WTC11 (cell line): ENCODE measurements around the gene KRT12. TPM values are rescaled to one million over a fixed set of nuclear protein-coding genes. Genes with fewer than 3 reads are reported as not detected.

Experiments used
- ATAC-seq: fragments of 200-7000 bp; cut with Tn5 transposase; 2 replicates; pipeline ENCODE4 v1.10.0; 2021; ENCODE audit warnings: mild to moderate bottlenecking, moderate library complexity
- CTCF ChIA-PET: fragments of 300-600 bp; sonication (Branson Sonifier 250); formaldehyde crosslinking; loops from one replicate; lab custom pipeline; 2021; ENCODE audit warnings: antibody characterized with exemption; lab: Charles Lee
- POLR2A ChIA-PET: fragments of 350-600 bp; sonication (Branson Sonifier 250); formaldehyde crosslinking; loops from one replicate; lab custom pipeline; 2021; ENCODE audit warnings: antibody characterized with exemption; lab: Charles Lee
- DNase-seq: peaks from one replicate; pipeline ENCODE4 v3.0.0; 2021; ENCODE audit warnings: low spot score
- H3K27ac Mint-ChIP-seq: 2 replicates; pipeline ENCODE4 v1.8.0; 2021; ENCODE audit warnings: mixed read lengths
- H3K27me3 Mint-ChIP-seq: 2 replicates; pipeline ENCODE4 v1.8.0; 2021; ENCODE audit warnings: low read depth, mild to moderate bottlenecking, moderate library complexity, mixed read lengths
- H3K36me3 Mint-ChIP-seq: 2 replicates; pipeline ENCODE4 v1.8.0; 2021; ENCODE audit warnings: mixed read lengths
- H3K4me1 Mint-ChIP-seq: 2 replicates; pipeline ENCODE4 v1.8.0; 2022; ENCODE audit warnings: mixed read lengths
- H3K4me3 Mint-ChIP-seq: 2 replicates; pipeline ENCODE4 v1.8.0; 2021; ENCODE audit warnings: mild to moderate bottlenecking, moderate library complexity, mixed read lengths
- H3K9me3 Mint-ChIP-seq: 2 replicates; pipeline ENCODE4 v1.8.0; 2021; ENCODE audit warnings: mixed read lengths
- CREB1 ChIP-seq: sonication (generic); formaldehyde crosslinking; IDR thresholded peaks from 2 replicates; pipeline ENCODE4 v1.8.0; 2023; ENCODE audit warnings: mild to moderate bottlenecking, missing genetic modification reagents
- FOXJ3 ChIP-seq: sonication (generic); formaldehyde crosslinking; IDR thresholded peaks from 2 replicates; pipeline ENCODE4 v1.9.0; 2021; ENCODE audit warnings: missing genetic modification reagents, mild to moderate bottlenecking, borderline replicate concordance
- FOXP1 ChIP-seq: sonication (generic); formaldehyde crosslinking; IDR thresholded peaks from 2 replicates; pipeline ENCODE4 v1.8.0; 2022; ENCODE audit warnings: missing genetic modification reagents, mild to moderate bottlenecking, moderate library complexity, borderline replicate concordance
- GRHL2 ChIP-seq: fragments of 250-450 bp; sonication (Bioruptor Pico); IDR thresholded peaks from 2 replicates; pipeline ENCODE4 v1.8.0; 2022; ENCODE audit warnings: mild to moderate bottlenecking, moderate library complexity; ENCODE audit not compliant: insufficient replicate concordance, severe bottlenecking
- JUN ChIP-seq: sonication (generic); formaldehyde crosslinking; IDR thresholded peaks from 2 replicates; pipeline ENCODE4 v1.8.0; 2023; ENCODE audit warnings: mild to moderate bottlenecking, missing genetic modification reagents
- KAT7 ChIP-seq: sonication (generic); formaldehyde crosslinking; IDR thresholded peaks from 2 replicates; pipeline ENCODE4 v1.8.1; 2023; ENCODE audit warnings: missing genetic modification reagents, mild to moderate bottlenecking, borderline replicate concordance
- MXD4 ChIP-seq: fragments of 250-450 bp; sonication (Bioruptor Pico); IDR thresholded peaks from 2 replicates; pipeline ENCODE4 v1.8.0; 2021; ENCODE audit warnings: mild to moderate bottlenecking, moderate library complexity, borderline replicate concordance
- NR3C1 ChIP-seq: sonication (generic); formaldehyde crosslinking; conservative IDR thresholded peaks from 2 replicates; pipeline ENCODE4 v1.8.1; 2023; ENCODE audit warnings: low read depth, mild to moderate bottlenecking, missing genetic modification reagents
- SMAD4 ChIP-seq: sonication (generic); formaldehyde crosslinking; IDR thresholded peaks from 2 replicates; pipeline ENCODE4 v1.8.0; 2022; ENCODE audit warnings: mild to moderate bottlenecking, missing genetic modification reagents
- TCF7 ChIP-seq: sonication (generic); formaldehyde crosslinking; IDR thresholded peaks from 2 replicates; pipeline ENCODE4 v1.8.0; 2022; ENCODE audit warnings: mild to moderate bottlenecking, low read depth, missing genetic modification reagents, moderate library complexity
- ZNF121 ChIP-seq: sonication (generic); formaldehyde crosslinking; IDR thresholded peaks from 2 replicates; pipeline ENCODE4 v1.8.0; 2023; ENCODE audit warnings: missing genetic modification reagents
- ZNF263 ChIP-seq: sonication (generic); formaldehyde crosslinking; IDR thresholded peaks from 2 replicates; pipeline ENCODE4 v1.8.1; 2022; ENCODE audit warnings: low read depth, mild to moderate bottlenecking, moderate library complexity, missing genetic modification reagents
- ZNF317 ChIP-seq: sonication (generic); formaldehyde crosslinking; IDR thresholded peaks from 2 replicates; pipeline ENCODE4 v1.8.1; 2023; ENCODE audit warnings: low read depth, mild to moderate bottlenecking, moderate library complexity, missing genetic modification reagents, borderline replicate concordance
- total RNA-seq: library from RNA; stranded (reverse); gene quantifications from 3 replicates; pipeline ENCODE4 v1.2.3, GENCODE V29; 2021
- TF ChIP-seq, protein P1 (sequence below): sonication (generic); formaldehyde crosslinking; IDR thresholded peaks from 2 replicates; pipeline ENCODE4 v1.8.1; 2022; ENCODE audit warnings: low read depth, mild to moderate bottlenecking, moderate library complexity, missing genetic modification reagents, borderline replicate concordance
- TF ChIP-seq, protein P2 (sequence below): sonication (generic); formaldehyde crosslinking; IDR thresholded peaks from 2 replicates; pipeline ENCODE4 v1.8.1; 2022; ENCODE audit warnings: mild to moderate bottlenecking, missing genetic modification reagents, moderate library complexity, borderline replicate concordance
- TF ChIP-seq, protein P3 (sequence below): sonication (generic); formaldehyde crosslinking; IDR thresholded peaks from 2 replicates; pipeline ENCODE4 v1.8.0; 2023; ENCODE audit warnings: missing genetic modification reagents
- TF ChIP-seq, protein P4 (sequence below): sonication (generic); formaldehyde crosslinking; IDR thresholded peaks from 2 replicates; pipeline ENCODE4 v1.8.1; 2023; ENCODE audit warnings: mild to moderate bottlenecking, moderate library complexity, missing genetic modification reagents
- TF ChIP-seq, protein P5 (sequence below): sonication (generic); formaldehyde crosslinking; IDR thresholded peaks from 2 replicates; pipeline ENCODE4 v1.8.1; 2022; ENCODE audit warnings: missing genetic modification reagents, borderline replicate concordance
- TF ChIP-seq, protein P6 (sequence below): sonication (generic); formaldehyde crosslinking; conservative IDR thresholded peaks from 2 replicates; pipeline ENCODE4 v1.8.1; 2023; ENCODE audit warnings: mild to moderate bottlenecking, low read depth, missing genetic modification reagents, moderate library complexity
- TF ChIP-seq, protein P7 (sequence below): sonication (generic); formaldehyde crosslinking; IDR thresholded peaks from 2 replicates; pipeline ENCODE4 v1.8.1; 2023; ENCODE audit warnings: mild to moderate bottlenecking, missing genetic modification reagents, moderate library complexity

The KRT12 gene
- total RNA-seq, 1 experiment from 2014 or later, result not detected

DNA sequence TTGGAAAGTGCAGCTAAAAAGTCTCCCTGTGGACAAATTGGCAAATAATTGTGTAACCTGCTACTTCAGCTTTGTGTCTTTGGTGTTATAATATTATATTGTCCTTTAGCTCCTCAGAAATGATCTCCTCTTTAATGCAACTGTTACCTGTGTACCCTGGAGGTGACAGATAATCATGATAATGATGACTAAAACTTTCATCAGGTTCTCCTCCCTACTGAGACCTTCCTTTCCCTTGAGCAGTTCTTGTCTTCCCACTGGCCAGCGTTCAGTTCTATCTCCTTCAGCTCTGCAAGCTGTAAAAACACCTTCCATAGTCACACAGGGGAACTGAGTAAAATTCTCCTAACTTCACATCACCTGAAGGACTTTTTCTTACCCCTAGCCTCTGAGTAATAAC lies 14.7 kb downstream of the KRT12 start (continued):
- TF ChIP-seq, protein P1, sequence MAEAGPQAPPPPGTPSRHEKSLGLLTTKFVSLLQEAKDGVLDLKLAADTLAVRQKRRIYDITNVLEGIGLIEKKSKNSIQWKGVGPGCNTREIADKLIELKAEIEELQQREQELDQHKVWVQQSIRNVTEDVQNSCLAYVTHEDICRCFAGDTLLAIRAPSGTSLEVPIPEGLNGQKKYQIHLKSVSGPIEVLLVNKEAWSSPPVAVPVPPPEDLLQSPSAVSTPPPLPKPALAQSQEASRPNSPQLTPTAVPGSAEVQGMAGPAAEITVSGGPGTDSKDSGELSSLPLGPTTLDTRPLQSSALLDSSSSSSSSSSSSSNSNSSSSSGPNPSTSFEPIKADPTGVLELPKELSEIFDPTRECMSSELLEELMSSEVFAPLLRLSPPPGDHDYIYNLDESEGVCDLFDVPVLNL (CRISPR knock-in tag), result no peak
- TF ChIP-seq ZNF121 (CRISPR knock-in tag) (no peak), GRHL2 (CRISPR knock-in tag) (no peak), TCF7 (CRISPR knock-in tag) (no peak), MXD4 (CRISPR knock-in tag) (no peak), KAT7 (no peak), FOXP1 (CRISPR knock-in tag) (no peak), CREB1 (CRISPR knock-in tag) (no peak)
- TF ChIP-seq, protein P2, sequence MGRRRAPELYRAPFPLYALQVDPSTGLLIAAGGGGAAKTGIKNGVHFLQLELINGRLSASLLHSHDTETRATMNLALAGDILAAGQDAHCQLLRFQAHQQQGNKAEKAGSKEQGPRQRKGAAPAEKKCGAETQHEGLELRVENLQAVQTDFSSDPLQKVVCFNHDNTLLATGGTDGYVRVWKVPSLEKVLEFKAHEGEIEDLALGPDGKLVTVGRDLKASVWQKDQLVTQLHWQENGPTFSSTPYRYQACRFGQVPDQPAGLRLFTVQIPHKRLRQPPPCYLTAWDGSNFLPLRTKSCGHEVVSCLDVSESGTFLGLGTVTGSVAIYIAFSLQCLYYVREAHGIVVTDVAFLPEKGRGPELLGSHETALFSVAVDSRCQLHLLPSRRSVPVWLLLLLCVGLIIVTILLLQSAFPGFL (CRISPR knock-in tag), result no peak
- TF ChIP-seq, protein P3, sequence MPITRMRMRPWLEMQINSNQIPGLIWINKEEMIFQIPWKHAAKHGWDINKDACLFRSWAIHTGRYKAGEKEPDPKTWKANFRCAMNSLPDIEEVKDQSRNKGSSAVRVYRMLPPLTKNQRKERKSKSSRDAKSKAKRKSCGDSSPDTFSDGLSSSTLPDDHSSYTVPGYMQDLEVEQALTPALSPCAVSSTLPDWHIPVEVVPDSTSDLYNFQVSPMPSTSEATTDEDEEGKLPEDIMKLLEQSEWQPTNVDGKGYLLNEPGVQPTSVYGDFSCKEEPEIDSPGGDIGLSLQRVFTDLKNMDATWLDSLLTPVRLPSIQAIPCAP (CRISPR knock-in tag), result no peak
- TF ChIP-seq, all 79 proteins: peak for 0

DNA sequence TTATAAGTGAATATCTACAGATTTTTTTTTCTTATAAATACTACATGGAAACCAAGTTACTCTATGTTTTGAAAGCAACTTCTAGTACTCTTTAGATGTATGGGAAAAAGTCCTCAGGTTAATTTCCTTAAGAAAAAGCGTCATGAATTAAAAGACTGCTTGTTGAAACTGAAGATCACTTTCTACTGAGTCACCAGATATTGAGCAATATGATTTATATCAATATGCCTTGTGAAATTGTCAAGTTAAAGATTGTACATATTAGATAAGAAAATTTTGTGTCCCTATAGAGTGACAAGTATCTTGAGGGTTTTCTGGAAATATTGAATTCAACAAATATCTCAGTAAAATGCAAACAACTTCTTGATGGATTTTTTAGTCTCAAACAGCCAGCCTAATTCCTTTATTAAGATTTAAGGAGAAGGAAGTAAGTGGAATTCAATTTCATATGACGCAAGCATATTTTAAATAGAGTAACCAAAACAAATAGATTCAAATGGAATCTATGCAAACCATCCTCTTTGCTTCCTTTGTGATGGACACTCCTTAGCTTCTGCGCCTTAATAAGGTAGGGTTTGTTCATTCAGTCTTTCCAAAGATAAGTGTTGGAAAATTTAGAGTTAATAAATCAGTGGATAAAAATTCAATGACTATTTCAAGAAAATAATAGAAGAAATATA lies 16.6 kb downstream of the KRT12 start:
- H3K27ac Mint-ChIP-seq, result no peak overlapping the region
- H3K4me3 Mint-ChIP-seq, result no peak overlapping the region
- ATAC-seq (no peak), DNase-seq (no peak)
- H3K27me3 Mint-ChIP-seq, result peaks cover 8% of the 10 kb centered on the region
- ChIA-PET POLR2A (no interaction called here), CTCF (no interaction called here)
- H3K9me3 Mint-ChIP-seq, result 0 out of 2 replicates have a peak, but pooled peaks cover 3% of the 10 kb centered on the region
- no peaks in the 10 kb centered on the region for H3K36me3 Mint-ChIP-seq
- TF ChIP-seq, protein P4, sequence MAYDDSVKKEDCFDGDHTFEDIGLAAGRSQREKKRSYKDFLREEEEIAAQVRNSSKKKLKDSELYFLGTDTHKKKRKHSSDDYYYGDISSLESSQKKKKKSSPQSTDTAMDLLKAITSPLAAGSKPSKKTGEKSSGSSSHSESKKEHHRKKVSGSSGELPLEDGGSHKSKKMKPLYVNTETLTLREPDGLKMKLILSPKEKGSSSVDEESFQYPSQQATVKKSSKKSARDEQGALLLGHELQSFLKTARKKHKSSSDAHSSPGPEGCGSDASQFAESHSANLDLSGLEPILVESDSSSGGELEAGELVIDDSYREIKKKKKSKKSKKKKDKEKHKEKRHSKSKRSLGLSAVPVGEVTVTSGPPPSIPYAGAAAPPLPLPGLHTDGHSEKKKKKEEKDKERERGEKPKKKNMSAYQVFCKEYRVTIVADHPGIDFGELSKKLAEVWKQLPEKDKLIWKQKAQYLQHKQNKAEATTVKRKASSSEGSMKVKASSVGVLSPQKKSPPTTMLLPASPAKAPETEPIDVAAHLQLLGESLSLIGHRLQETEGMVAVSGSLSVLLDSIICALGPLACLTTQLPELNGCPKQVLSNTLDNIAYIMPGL (CRISPR knock-in tag), result no peak
- TF ChIP-seq ZNF263, result no peak
- TF ChIP-seq, protein P3 (CRISPR knock-in tag), result no peak
- TF ChIP-seq, protein P5, sequence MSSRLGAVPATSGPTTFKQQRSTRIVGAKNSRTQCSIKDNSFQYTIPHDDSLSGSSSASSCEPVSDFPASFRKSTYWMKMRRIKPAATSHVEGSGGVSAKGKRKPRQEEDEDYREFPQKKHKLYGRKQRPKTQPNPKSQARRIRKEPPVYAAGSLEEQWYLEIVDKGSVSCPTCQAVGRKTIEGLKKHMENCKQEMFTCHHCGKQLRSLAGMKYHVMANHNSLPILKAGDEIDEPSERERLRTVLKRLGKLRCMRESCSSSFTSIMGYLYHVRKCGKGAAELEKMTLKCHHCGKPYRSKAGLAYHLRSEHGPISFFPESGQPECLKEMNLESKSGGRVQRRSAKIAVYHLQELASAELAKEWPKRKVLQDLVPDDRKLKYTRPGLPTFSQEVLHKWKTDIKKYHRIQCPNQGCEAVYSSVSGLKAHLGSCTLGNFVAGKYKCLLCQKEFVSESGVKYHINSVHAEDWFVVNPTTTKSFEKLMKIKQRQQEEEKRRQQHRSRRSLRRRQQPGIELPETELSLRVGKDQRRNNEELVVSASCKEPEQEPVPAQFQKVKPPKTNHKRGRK (CRISPR knock-in tag), result no peak
- TF ChIP-seq JUN (CRISPR knock-in tag), result no peak
- TF ChIP-seq ZNF317, result no peak
- TF ChIP-seq NR3C1 (CRISPR knock-in tag), result no peak
- TF ChIP-seq, protein P6, sequence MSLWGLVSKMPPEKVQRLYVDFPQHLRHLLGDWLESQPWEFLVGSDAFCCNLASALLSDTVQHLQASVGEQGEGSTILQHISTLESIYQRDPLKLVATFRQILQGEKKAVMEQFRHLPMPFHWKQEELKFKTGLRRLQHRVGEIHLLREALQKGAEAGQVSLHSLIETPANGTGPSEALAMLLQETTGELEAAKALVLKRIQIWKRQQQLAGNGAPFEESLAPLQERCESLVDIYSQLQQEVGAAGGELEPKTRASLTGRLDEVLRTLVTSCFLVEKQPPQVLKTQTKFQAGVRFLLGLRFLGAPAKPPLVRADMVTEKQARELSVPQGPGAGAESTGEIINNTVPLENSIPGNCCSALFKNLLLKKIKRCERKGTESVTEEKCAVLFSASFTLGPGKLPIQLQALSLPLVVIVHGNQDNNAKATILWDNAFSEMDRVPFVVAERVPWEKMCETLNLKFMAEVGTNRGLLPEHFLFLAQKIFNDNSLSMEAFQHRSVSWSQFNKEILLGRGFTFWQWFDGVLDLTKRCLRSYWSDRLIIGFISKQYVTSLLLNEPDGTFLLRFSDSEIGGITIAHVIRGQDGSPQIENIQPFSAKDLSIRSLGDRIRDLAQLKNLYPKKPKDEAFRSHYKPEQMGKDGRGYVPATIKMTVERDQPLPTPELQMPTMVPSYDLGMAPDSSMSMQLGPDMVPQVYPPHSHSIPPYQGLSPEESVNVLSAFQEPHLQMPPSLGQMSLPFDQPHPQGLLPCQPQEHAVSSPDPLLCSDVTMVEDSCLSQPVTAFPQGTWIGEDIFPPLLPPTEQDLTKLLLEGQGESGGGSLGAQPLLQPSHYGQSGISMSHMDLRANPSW (CRISPR knock-in tag), result no peak
- TF ChIP-seq SMAD4 (CRISPR knock-in tag), result no peak
- TF ChIP-seq, protein P7, sequence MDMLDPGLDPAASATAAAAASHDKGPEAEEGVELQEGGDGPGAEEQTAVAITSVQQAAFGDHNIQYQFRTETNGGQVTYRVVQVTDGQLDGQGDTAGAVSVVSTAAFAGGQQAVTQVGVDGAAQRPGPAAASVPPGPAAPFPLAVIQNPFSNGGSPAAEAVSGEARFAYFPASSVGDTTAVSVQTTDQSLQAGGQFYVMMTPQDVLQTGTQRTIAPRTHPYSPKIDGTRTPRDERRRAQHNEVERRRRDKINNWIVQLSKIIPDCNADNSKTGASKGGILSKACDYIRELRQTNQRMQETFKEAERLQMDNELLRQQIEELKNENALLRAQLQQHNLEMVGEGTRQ (CRISPR knock-in tag), result no peak
- TF ChIP-seq FOXJ3 (CRISPR knock-in tag), result no peak
- peaks cover 20% of the 10 kb centered on the region for H3K4me1 Mint-ChIP-seq
